Activated CD4-positive, alpha-beta memory T cell treated with anti-CD3 and anti-CD28 coated beads for 36 hours (primary cell): ENCODE data around the gene ARHGAP6. TPM values are rescaled to one million over a fixed set of nuclear protein-coding genes. Genes with fewer than 3 reads are reported as not detected.
"Not testable (repeated sequence)": the region's sequence is repeated elsewhere in the genome, so short reads cannot be mapped to it uniquely, and the experiment has no call there.

ENCODE experiments used
- CTCF ChIA-PET: fragments of 350-600 bp; sonication (Branson Sonifier 250); formaldehyde crosslinking; loops from one replicate; lab custom pipeline; 2021; ENCODE audit warnings: antibody characterized with exemption, inconsistent platforms; lab: Charles Lee
- POLR2A ChIA-PET: fragments of 350-600 bp; sonication (Branson Sonifier 250); formaldehyde crosslinking; loops from one replicate; lab custom pipeline; 2021; ENCODE audit warnings: antibody characterized with exemption; lab: Charles Lee
- DNase-seq: peaks from one replicate; pipeline ENCODE4 v3.0.0-alpha.2; 2020
- H3K27ac Mint-ChIP-seq: one replicate; pipeline ENCODE4 v1.8.0; 2021; ENCODE audit warnings: mixed read lengths
- H3K27me3 Mint-ChIP-seq: one replicate; pipeline ENCODE4 v1.8.0; 2021; ENCODE audit warnings: mixed read lengths
- H3K36me3 Mint-ChIP-seq: one replicate; pipeline ENCODE4 v1.8.0; 2021; ENCODE audit warnings: mixed read lengths
- H3K4me1 Mint-ChIP-seq: one replicate; pipeline ENCODE4 v1.8.0; 2021; ENCODE audit warnings: low read depth, mixed read lengths
- H3K4me3 Mint-ChIP-seq: one replicate; pipeline ENCODE4 v1.8.0; 2021; ENCODE audit warnings: mild to moderate bottlenecking, mixed read lengths
- H3K9me3 Mint-ChIP-seq: one replicate; pipeline ENCODE4 v1.8.0; 2021; ENCODE audit warnings: mixed read lengths
- intact Hi-C: fragments of 100-400 bp; cut with micrococcal nuclease; formaldehyde crosslinking; loops from one replicate; pipeline ENCODE4 v1.15.1; 2023
- total RNA-seq, 2 experiments: library from RNA; stranded (reverse); gene quantifications; one replicate each; pipeline ENCODE4 v1.2.3, GENCODE V29; 2021

Gene ARHGAP6
- total RNA-seq, 2 experiments from 2014 or later, result not detected

- H3K27me3 Mint-ChIP-seq, result peaks cover 8% of the 10 kb centered on the region
- H3K4me3 Mint-ChIP-seq, result no peak overlapping the region
- H3K27ac Mint-ChIP-seq, result no peak overlapping the region
- CTCF ChIA-PET, result no interaction called here
- POLR2A ChIA-PET, result no interaction called here
- H3K4me1 Mint-ChIP-seq, result peaks cover 6% of the 10 kb centered on the region
- DNase-seq, result no peak
- H3K9me3 Mint-ChIP-seq, result peaks cover 3% of the 10 kb centered on the region
- no peaks in the 10 kb centered on the region for H3K36me3 Mint-ChIP-seq
- intact Hi-C loops, result no loop called here
These were observed 77.6 kb downstream of the ARHGAP6 start for GRCh38 chrX:11588097-11588496.

- Mint-ChIP-seq H3K27ac (no peak overlapping the region), H3K4me3 (no peak overlapping the region), H3K9me3 (peaks cover 3% of the 10 kb centered on the region), H3K4me1 (no peaks in the 10 kb centered on the region), H3K36me3 (no peaks in the 10 kb centered on the region), H3K27me3 (peaks cover 8% of the 10 kb centered on the region)
- CTCF ChIA-PET, result no interaction called here
- POLR2A ChIA-PET, result no interaction called here
- no peak for DNase-seq
- intact Hi-C loops, result no loop called here
These were observed 80.5 kb downstream of the ARHGAP6 start for GRCh38 chrX:11585174-11585573.

DNA sequence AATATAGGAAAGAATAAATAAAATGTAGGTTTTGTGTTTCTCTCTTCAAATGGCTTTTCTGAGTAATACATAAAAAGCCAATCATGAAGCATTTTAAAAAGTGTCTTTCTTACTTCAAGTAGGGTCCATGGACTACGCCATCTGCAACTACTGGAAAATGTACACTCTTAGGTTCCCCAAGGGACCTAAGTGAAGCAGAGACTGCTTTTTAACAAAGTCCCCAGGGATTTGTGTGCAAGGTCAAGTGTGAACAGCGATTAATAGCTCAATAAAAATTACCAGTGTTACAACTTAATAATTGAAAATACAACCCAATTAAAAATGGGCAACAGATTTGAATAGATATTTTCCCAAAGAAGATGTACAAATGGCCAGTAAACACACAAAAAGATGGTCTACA is 84.9 kb downstream of the ARHGAP6 start:
- intact Hi-C loops, result no loop called here
- H3K27me3 Mint-ChIP-seq, result peaks cover 1% of the 10 kb centered on the region
- POLR2A ChIA-PET, result no interaction called here
- H3K4me1 Mint-ChIP-seq, result no peaks in the 10 kb centered on the region
- H3K4me3 Mint-ChIP-seq, result no peak overlapping the region
- CTCF ChIA-PET, result no interaction called here
- H3K9me3 Mint-ChIP-seq, result no peaks in the 10 kb centered on the region
- H3K36me3 Mint-ChIP-seq, result no peaks in the 10 kb centered on the region
- DNase-seq, result no peak
- no peak overlapping the region for H3K27ac Mint-ChIP-seq

DNA sequence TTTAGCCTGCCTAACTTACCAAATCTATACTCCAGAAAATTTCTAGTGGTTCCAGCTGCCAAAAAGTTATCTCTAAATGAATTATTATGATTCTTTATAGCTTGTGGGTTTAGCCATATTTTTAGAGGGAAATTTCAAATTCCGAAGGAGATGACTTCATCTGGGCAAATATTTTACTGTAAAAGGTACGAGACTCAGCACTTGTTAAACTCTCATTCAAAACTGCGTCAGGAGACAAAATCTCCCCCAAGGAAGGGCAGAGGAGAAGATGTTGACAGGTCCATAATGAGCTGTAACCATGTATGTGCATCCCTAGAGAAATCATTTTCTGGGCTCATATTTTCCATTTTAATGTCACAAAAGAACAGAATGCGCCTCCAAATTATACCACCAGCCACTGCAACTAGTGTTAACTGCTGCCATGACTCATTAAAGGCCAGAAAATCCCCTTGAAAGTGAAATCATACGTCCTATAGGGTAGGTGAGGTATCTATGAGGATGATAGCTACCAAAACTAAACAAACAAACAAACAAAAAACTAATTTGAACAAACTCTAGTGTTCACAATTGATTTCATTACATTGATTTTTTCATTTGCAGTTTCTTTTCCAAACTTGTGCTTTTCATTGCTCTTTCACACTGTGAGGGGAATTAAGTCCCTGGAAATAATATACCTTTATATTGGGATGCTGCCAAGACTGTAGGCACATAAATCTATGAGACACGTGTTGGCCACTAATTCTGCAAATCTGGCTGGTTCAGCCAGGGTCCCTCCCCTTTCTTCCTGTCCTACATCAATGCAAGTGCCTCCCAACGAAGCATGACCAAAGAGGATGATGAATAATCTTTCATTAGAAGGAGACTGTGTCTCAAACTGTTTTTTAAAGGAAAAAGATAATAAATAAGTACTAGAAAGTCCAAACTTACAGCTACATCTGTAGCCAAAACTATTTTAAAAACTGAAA is 85.8 kb downstream of the ARHGAP6 start:
- intact Hi-C loops, result no loop called here
- Mint-ChIP-seq H3K4me3 (no peak overlapping the region), H3K9me3 (no peaks in the 10 kb centered on the region), H3K36me3 (no peaks in the 10 kb centered on the region), H3K27ac (no peak overlapping the region), H3K4me1 (no peaks in the 10 kb centered on the region), H3K27me3 (peaks cover 1% of the 10 kb centered on the region)
- CTCF ChIA-PET, result no interaction called here
- no peak for DNase-seq
- POLR2A ChIA-PET, result no interaction called here

DNA sequence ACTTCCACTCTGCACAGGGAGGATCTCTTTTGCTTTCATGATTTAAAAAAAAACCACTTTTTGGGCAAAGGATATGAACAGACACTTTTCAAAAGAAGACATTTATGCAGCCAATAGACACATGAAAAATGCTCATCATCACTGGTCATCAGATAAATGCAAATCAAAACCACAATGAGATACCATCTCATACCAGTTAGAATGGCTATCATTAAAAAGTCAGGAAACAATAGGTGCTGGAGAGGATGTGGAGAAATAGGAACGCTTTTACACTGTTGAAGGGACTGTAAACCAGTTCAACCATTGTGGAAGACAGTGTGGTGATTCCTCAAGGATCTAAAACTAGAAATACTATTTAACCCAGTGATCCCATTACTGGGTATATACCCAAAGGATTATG is 87.4 kb downstream of the ARHGAP6 start:
- H3K4me3 Mint-ChIP-seq, POLR2A ChIA-PET, H3K4me1 Mint-ChIP-seq, DNase-seq, H3K9me3 Mint-ChIP-seq, CTCF ChIA-PET, H3K27ac Mint-ChIP-seq, intact Hi-C loops, H3K27me3 Mint-ChIP-seq, H3K36me3 Mint-ChIP-seq: not testable (repeated sequence)

GRCh38 chrX:11577603-11578002 is 88.1 kb downstream of the ARHGAP6 start:
- intact Hi-C loops, result no loop called here
- Mint-ChIP-seq H3K9me3 (no peaks in the 10 kb centered on the region), H3K27me3 (peaks cover 1% of the 10 kb centered on the region), H3K4me1 (no peaks in the 10 kb centered on the region), H3K4me3 (no peak overlapping the region), H3K36me3 (no peaks in the 10 kb centered on the region), H3K27ac (no peak overlapping the region)
- no peak for DNase-seq
- ChIA-PET CTCF (no interaction called here), POLR2A (no interaction called here)

- POLR2A ChIA-PET, result no interaction called here
- H3K4me1 Mint-ChIP-seq, result no peaks in the 10 kb centered on the region
- no peak overlapping the region for H3K27ac Mint-ChIP-seq
- CTCF ChIA-PET, result no interaction called here
- intact Hi-C loops, result no loop called here
- H3K4me3 Mint-ChIP-seq, result no peak overlapping the region
- DNase-seq, result no peak
- no peaks in the 10 kb centered on the region for H3K9me3 Mint-ChIP-seq
- H3K36me3 Mint-ChIP-seq, result no peaks in the 10 kb centered on the region
- peaks cover 1% of the 10 kb centered on the region for H3K27me3 Mint-ChIP-seq
These were observed 90.4 kb downstream of the ARHGAP6 start for GRCh38 chrX:11575332-11575731.

GRCh38 chrX:11567528-11568220 is 98.0 kb downstream of the ARHGAP6 start:
- H3K36me3 Mint-ChIP-seq, result no peaks in the 10 kb centered on the region
- intact Hi-C loops, result no loop called here
- CTCF ChIA-PET, result no interaction called here
- H3K27ac Mint-ChIP-seq, result no peak overlapping the region
- no peaks in the 10 kb centered on the region for H3K9me3 Mint-ChIP-seq
- H3K4me1 Mint-ChIP-seq, result no peaks in the 10 kb centered on the region
- no peak for DNase-seq
- POLR2A ChIA-PET, result no interaction called here
- no peak overlapping the region for H3K4me3 Mint-ChIP-seq
- no peaks in the 10 kb centered on the region for H3K27me3 Mint-ChIP-seq

DNA sequence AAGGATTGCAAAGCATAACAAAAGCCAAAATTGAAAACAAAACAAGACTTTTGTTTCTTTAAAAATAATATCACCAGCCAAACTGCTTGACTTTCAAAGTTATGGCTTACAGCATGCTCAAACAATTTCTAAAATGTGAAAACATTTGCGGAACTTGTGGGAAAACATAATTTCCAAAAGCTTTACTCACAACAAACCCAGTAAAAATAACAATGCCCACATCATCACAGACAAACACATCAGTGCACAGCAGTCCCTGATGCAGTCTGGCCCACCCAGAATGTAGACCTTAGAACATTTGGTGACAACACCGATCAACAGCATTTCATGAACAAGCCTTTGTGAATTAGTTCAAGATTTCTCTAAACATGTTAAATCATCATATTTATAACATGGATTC is 98.9 kb downstream of the ARHGAP6 start:
- Mint-ChIP-seq H3K27me3 (no peaks in the 10 kb centered on the region), H3K9me3 (no peaks in the 10 kb centered on the region)
- POLR2A ChIA-PET, result no interaction called here

DNA sequence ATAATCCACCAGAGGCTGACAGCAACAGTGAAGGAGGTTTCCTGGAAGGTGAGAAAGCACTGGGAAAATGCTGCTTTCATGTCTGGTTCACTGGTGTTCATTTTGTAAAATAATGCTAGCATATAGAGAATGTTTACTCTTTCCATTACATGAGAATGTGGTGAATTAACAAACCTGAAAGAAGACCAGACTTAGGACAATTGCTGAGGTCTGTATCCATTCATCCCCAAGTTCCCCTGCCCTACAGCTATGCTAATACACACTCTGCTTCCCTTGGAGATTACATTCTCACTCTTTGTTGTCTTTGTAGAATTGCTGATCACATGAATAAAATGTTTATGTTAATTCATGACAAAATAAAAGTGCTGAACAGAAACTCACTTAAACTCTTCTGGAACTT is 99.5 kb downstream of the ARHGAP6 start:
- H3K27me3 Mint-ChIP-seq, result no peaks in the 10 kb centered on the region
- ChIA-PET CTCF (no interaction called here), POLR2A (no interaction called here)
- H3K4me1 Mint-ChIP-seq, result no peaks in the 10 kb centered on the region
- H3K36me3 Mint-ChIP-seq, result no peaks in the 10 kb centered on the region
- intact Hi-C loops, result no loop called here
- H3K4me3 Mint-ChIP-seq, result no peak overlapping the region
- DNase-seq, result no peak
- no peaks in the 10 kb centered on the region for H3K9me3 Mint-ChIP-seq
- H3K27ac Mint-ChIP-seq, result no peak overlapping the region

More for the DNA sequence above, 98.9 kb downstream of the ARHGAP6 start:
- CTCF ChIA-PET, result no interaction called here
- no peaks in the 10 kb centered on the region for H3K4me1 Mint-ChIP-seq
- intact Hi-C loops, result no loop called here
- no peak overlapping the region for H3K4me3 Mint-ChIP-seq
- H3K27ac Mint-ChIP-seq, result no peak overlapping the region
- no peak for DNase-seq
- no peaks in the 10 kb centered on the region for H3K36me3 Mint-ChIP-seq

- no peaks in the 10 kb centered on the region for H3K36me3 Mint-ChIP-seq
- no peak for DNase-seq
- CTCF ChIA-PET, result no interaction called here
- H3K4me3 Mint-ChIP-seq, result no peak overlapping the region
- no peaks in the 10 kb centered on the region for H3K27me3 Mint-ChIP-seq
- intact Hi-C loops, result no loop called here
- H3K9me3 Mint-ChIP-seq, result no peaks in the 10 kb centered on the region
- POLR2A ChIA-PET, result no interaction called here
- H3K27ac Mint-ChIP-seq, result no peak overlapping the region
- no peaks in the 10 kb centered on the region for H3K4me1 Mint-ChIP-seq
These were observed 101.2 kb downstream of the ARHGAP6 start for GRCh38 chrX:11564546-11564945.

GRCh38 chrX:11562570-11562969 is 103.2 kb downstream of the ARHGAP6 start:
- intact Hi-C loops, result no loop called here
- ChIA-PET CTCF (interaction anchor here (0.6 kb wide), 1 partner anchor 201 kb away, joined by 3 read pairs; no protein-coding TSS in a partner anchor), POLR2A (no interaction called here)
- Mint-ChIP-seq H3K36me3 (no peaks in the 10 kb centered on the region), H3K4me3 (no peak overlapping the region), H3K27ac (no peak overlapping the region), H3K27me3 (no peaks in the 10 kb centered on the region), H3K9me3 (no peaks in the 10 kb centered on the region), H3K4me1 (no peaks in the 10 kb centered on the region)
- DNase-seq, result no peak
